Measurements from ENCODE around the gene SPATS2L. TPM values are rescaled to one million over a fixed set of nuclear protein-coding genes. Genes with fewer than 3 reads are reported as not detected.

Gene SPATS2L
- total RNA-seq, 4 donors from 2014 or later = 33.4 to 236 (median 159) TPM

DNA sequence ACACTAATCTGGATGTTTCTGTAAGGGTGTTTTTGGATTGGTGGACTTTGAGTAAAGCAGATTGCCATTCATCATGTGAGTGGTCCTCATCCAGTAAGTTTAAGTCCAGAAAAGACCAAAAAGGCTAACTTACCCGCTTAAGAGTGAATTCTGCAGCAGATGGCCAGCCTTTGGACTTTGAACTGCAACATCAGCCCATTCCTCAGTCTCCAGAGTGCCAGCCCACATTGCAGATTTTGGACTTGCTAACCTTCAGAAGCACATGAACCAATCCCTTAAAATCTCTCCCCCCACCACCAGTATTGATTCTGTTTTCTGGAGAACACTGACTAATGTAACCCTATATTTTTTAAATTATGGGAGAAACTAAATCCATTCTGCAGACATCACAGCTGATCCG is 30.0 kb upstream of the SPATS2L start:
- no peak for TF ChIP-seq EP300 (IDR thresholded peaks at IDR 0.05; ENCODE audit: low read depth)
- no peak for TF ChIP-seq POLR2A (IDR thresholded peaks at IDR 0.05)
- TF ChIP-seq, protein P1, sequence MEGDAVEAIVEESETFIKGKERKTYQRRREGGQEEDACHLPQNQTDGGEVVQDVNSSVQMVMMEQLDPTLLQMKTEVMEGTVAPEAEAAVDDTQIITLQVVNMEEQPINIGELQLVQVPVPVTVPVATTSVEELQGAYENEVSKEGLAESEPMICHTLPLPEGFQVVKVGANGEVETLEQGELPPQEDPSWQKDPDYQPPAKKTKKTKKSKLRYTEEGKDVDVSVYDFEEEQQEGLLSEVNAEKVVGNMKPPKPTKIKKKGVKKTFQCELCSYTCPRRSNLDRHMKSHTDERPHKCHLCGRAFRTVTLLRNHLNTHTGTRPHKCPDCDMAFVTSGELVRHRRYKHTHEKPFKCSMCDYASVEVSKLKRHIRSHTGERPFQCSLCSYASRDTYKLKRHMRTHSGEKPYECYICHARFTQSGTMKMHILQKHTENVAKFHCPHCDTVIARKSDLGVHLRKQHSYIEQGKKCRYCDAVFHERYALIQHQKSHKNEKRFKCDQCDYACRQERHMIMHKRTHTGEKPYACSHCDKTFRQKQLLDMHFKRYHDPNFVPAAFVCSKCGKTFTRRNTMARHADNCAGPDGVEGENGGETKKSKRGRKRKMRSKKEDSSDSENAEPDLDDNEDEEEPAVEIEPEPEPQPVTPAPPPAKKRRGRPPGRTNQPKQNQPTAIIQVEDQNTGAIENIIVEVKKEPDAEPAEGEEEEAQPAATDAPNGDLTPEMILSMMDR (IDR thresholded peaks at IDR 0.05) = no peak
- TF ChIP-seq POLR2AphosphoS5 (IDR thresholded peaks at IDR 0.05) = no peak
- intact Hi-C loops (cut with DNase I; ENCODE audit: low total_unique reads) = no loop called here
- H3K9me3 ChIP-seq = no peaks in the 10 kb centered on the region

DNA sequence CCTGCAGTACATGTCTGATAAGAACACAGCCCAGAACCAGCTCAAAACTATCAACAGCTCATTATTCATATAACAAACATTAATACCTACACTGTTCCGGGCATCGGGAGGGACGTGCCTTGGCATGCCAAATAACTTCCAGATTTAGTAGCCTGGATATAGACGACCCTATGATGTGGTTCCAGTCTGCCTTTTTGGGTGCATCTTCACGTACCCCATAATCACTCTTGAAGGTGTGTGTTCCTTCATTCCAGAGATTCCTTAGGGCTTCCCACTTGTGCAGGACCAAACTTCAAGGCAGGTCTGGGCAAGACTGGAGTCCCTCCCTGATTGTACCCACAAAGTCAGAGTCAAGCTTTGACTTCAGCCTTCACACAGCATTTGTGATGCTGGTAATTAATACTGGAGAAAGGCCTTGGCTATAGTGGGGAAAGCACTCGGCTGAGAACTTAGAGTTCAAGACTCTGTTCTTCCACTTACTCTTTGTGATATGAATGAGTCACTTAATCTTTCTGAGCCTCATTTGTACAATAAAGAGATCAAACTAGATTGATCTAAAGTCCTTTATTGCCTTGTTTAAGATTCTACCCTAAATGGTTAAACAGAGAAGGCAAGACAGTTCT is 27.7 kb upstream of the SPATS2L start:
- H3K4me3 ChIP-seq = no peak overlapping the region
- H3K27ac ChIP-seq = no peak overlapping the region
- 86 to 89% methylated on average over 6 of the region's 6 CpGs for WGBS, 2 donors (ENCODE audit: low coverage in 1 of 2)
- no peaks in the 10 kb centered on the region for H3K4me1 ChIP-seq
- intact Hi-C loops (cut with DNase I; ENCODE audit: low total_unique reads) = no loop called here
- H3K36me3 ChIP-seq = no peaks in the 10 kb centered on the region
- H3K9me3 ChIP-seq = no peaks in the 10 kb centered on the region
- no peak for TF ChIP-seq POLR2A (IDR thresholded peaks at IDR 0.05)
- no peak for TF ChIP-seq POLR2AphosphoS5 (IDR thresholded peaks at IDR 0.05)
- TF ChIP-seq EP300 (IDR thresholded peaks at IDR 0.05; ENCODE audit: low read depth) = no peak
- TF ChIP-seq, protein P1 (IDR thresholded peaks at IDR 0.05) = no peak
- no peaks in the 10 kb centered on the region for H3K27me3 ChIP-seq
- in situ Hi-C loops (cut with MboI; ENCODE audit: low pct_ligation_motif_present in 1 of 4, low pct_unique_long_range_greater_than_20kb in 1 of 4, low sequenced_read_pairs in 3 of 4) = loop anchor here in 1 of 4 donors (25.0 kb wide), 1 partner anchor 292 kb away; no protein-coding TSS in a partner anchor
- no peak for DNase-seq

More for the DNA sequence above, 30.0 kb upstream of the SPATS2L start:
- in situ Hi-C loops (cut with MboI; ENCODE audit: low pct_ligation_motif_present in 1 of 4, low pct_unique_long_range_greater_than_20kb in 1 of 4, low sequenced_read_pairs in 3 of 4) = loop anchor here in 1 of 4 donors (25.0 kb wide), 1 partner anchor 289 kb away; no protein-coding TSS in a partner anchor
- 80 to 91% methylated on average over 1 to 2 of the region's 2 CpGs for WGBS, 2 donors (ENCODE audit: low coverage in 1 of 2)
- no peak for DNase-seq
- Histone ChIP-seq H3K36me3 (no peaks in the 10 kb centered on the region), H3K27ac (no peak overlapping the region), H3K4me3 (no peak overlapping the region), H3K27me3 (no peaks in the 10 kb centered on the region), H3K4me1 (no peaks in the 10 kb centered on the region)

DNA sequence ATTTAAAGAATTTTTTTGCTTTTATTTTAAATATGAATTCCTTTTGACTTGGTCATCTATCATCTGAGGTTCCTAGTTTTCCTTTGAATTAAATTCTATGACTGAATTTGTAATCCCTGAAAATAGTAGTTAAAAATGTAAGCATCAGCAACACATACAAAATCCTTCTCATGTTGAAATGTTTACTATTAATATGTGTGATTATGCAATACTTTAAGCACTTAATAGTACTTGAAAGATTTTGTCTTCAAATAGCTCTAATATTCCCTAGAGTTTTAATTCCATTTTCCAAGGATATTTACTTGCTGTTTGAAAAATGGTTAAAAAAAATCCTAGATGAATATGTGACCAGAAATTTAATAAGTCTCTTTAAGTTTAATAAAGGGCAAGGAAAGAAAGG is 26.6 kb upstream of the SPATS2L start:
- TF ChIP-seq POLR2A (IDR thresholded peaks at IDR 0.05) = no peak
- TF ChIP-seq, protein P1 (IDR thresholded peaks at IDR 0.05) = no peak
- TF ChIP-seq EP300 (IDR thresholded peaks at IDR 0.05; ENCODE audit: low read depth) = no peak
- no peak for TF ChIP-seq POLR2AphosphoS5 (IDR thresholded peaks at IDR 0.05)
- Histone ChIP-seq H3K4me1 (no peaks in the 10 kb centered on the region), H3K27me3 (no peaks in the 10 kb centered on the region), H3K4me3 (no peak overlapping the region), H3K27ac (no peak overlapping the region), H3K9me3 (no peaks in the 10 kb centered on the region), H3K36me3 (no peaks in the 10 kb centered on the region)
- DNase-seq = no peak
- intact Hi-C loops (cut with DNase I; ENCODE audit: low total_unique reads) = no loop called here
- in situ Hi-C loops (cut with MboI; ENCODE audit: low pct_ligation_motif_present in 1 of 4, low pct_unique_long_range_greater_than_20kb in 1 of 4, low sequenced_read_pairs in 3 of 4) = loop anchor here in 1 of 4 donors (25.0 kb wide), 1 partner anchor 293 kb away; no protein-coding TSS in a partner anchor

DNA sequence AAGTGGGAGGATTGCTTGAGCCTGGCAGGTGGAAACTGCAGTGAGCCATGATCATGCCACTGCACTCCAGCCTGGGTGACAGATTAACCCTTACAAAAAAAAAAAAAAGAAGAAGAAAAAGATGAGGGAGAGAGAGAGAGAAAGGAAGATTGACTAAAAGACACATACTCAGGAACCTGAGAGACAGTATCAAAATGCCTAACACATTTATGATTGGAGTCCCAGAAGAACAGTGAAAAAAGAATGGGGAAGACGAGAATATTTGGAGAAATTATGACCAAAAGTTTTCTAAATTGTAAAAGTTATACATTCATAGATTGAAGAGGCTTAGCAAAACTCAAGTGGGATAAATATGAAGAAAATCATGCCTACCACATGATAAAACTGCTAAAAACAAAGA is 19.9 kb upstream of the SPATS2L start:
- intact Hi-C loops (cut with DNase I; ENCODE audit: low total_unique reads) (no loop called here), in situ Hi-C loops (cut with MboI; ENCODE audit: low pct_ligation_motif_present in 1 of 4, low pct_unique_long_range_greater_than_20kb in 1 of 4, low sequenced_read_pairs in 3 of 4) (loop anchor here in 1 of 4 donors (25.0 kb wide), 1 partner anchor 299 kb away; no protein-coding TSS in a partner anchor)
- Histone ChIP-seq H3K27ac (no peak overlapping the region), H3K9me3 (no peaks in the 10 kb centered on the region), H3K4me3 (no peak overlapping the region), H3K36me3 (no peaks in the 10 kb centered on the region), H3K27me3 (no peaks in the 10 kb centered on the region), H3K4me1 (no peaks in the 10 kb centered on the region)
- TF ChIP-seq EP300 (IDR thresholded peaks at IDR 0.05; ENCODE audit: low read depth) (no peak), POLR2A (IDR thresholded peaks at IDR 0.05) (no peak), POLR2AphosphoS5 (IDR thresholded peaks at IDR 0.05) (no peak)
- TF ChIP-seq, protein P1 (IDR thresholded peaks at IDR 0.05) = no peak
- WGBS, 2 donors (ENCODE audit: low coverage in 1 of 2) = 75 to 90% methylated on average over 1 of the region's 1 CpG
- no peak for DNase-seq
